ENCODE measurements around the gene PCDHB13. TPM values are rescaled to one million over a fixed set of nuclear protein-coding genes. Genes with fewer than 3 reads are reported as not detected.
"Not testable (repeated sequence)": the region's sequence is repeated elsewhere in the genome, so short reads cannot be mapped to it uniquely, and the experiment has no call there.

PCDHB13 gene
- total RNA-seq, 1 donor from 2014 or later: 4.4 TPM

- not testable (repeated sequence) for DNase-seq
Observed at GRCh38 chr5:141201646-141202045, 12.1 kb upstream of the PCDHB13 start.

GRCh38 chr5:141208478-141208877 lies 5.2 kb upstream of the PCDHB13 start, which contains the start of gene PCDHB12:
TSS of gene PCDHB12 (plus strand) at chr5:141208719. CDS start at chr5:141208908, 189 bp downstream.
- peak; percentile 15 for DNase-seq

- not testable (repeated sequence) for DNase-seq
Observed at GRCh38 chr5:141210281-141210680, 3.4 kb upstream of the PCDHB13 start.

GRCh38 chr5:141210849-141211248 lies 2.9 kb upstream of the PCDHB13 start:
- not testable (repeated sequence) for DNase-seq

- not testable (repeated sequence) for DNase-seq
Observed at GRCh38 chr5:141214583-141214982, 864 bp downstream of the PCDHB13 start.

- not testable (repeated sequence) for DNase-seq
Observed at GRCh38 chr5:141215504-141215903, 1.8 kb downstream of the PCDHB13 start.

GRCh38 chr5:141216035-141216434 lies 2.3 kb downstream of the PCDHB13 start:
- DNase-seq: not testable (repeated sequence)

GRCh38 chr5:141223112-141223783 lies 9.5 kb downstream of the PCDHB13 start, which contains the start of gene PCDHB14:
TSS of gene PCDHB14 (plus strand) at chr5:141223343. CDS start at chr5:141223506, 163 bp downstream.
- DNase-seq: peak; percentile 46

GRCh38 chr5:141224844-141225243 lies 11.1 kb downstream of the PCDHB13 start:
- not testable (repeated sequence) for DNase-seq

- DNase-seq: not testable (repeated sequence)
Observed at GRCh38 chr5:141225421-141225820, 11.7 kb downstream of the PCDHB13 start.

- DNase-seq: peak; percentile 41
Observed at GRCh38 chr5:141234109-141234667, 20.5 kb downstream of the PCDHB13 start.

GRCh38 chr5:141235922-141236321 lies 22.2 kb downstream of the PCDHB13 start:
- not testable (repeated sequence) for DNase-seq

- no peak for DNase-seq
Observed at GRCh38 chr5:141236516-141237313, 23.0 kb downstream of the PCDHB13 start.

GRCh38 chr5:141241496-141241895 lies 27.8 kb downstream of the PCDHB13 start:
- DNase-seq: no peak

- peak; percentile 63 for DNase-seq
Observed at GRCh38 chr5:141245250-141245717, 31.6 kb downstream of the PCDHB13 start, which contains the start of gene PCDHB15. TSS of gene PCDHB15 (plus strand) at chr5:141245395. CDS start at chr5:141245579, 184 bp downstream.

GRCh38 chr5:141246971-141247370 lies 33.3 kb downstream of the PCDHB13 start:
- not testable (repeated sequence) for DNase-seq

GRCh38 chr5:141247434-141247833 lies 33.7 kb downstream of the PCDHB13 start:
- DNase-seq: not testable (repeated sequence)

GRCh38 chr5:141250576-141250975 lies 36.9 kb downstream of the PCDHB13 start:
- DNase-seq: no peak

GRCh38 chr5:141258464-141258863 lies 44.7 kb downstream of the PCDHB13 start:
- DNase-seq: no peak

- no peak for DNase-seq
Observed at GRCh38 chr5:141258948-141259347, 45.2 kb downstream of the PCDHB13 start.

- no peak for DNase-seq
Observed at GRCh38 chr5:141260458-141261237, 46.9 kb downstream of the PCDHB13 start.

- DNase-seq: no peak
Observed at GRCh38 chr5:141261238-141261546, 47.5 kb downstream of the PCDHB13 start.

Data from tongue (tissue), 2 donors.